GM21526 (cell line): Measurements from ENCODE around the gene HSD11B1.

ENCODE experiments used
- ATAC-seq: cut with Tn5 transposase; IDR thresholded peaks from one replicate; pipeline ENCODE4 v1.9.1; 2021; ENCODE audit warnings: moderate library complexity; ENCODE audit not compliant: unreplicated experiment, low FRiP score

The HSD11B1 gene

DNA sequence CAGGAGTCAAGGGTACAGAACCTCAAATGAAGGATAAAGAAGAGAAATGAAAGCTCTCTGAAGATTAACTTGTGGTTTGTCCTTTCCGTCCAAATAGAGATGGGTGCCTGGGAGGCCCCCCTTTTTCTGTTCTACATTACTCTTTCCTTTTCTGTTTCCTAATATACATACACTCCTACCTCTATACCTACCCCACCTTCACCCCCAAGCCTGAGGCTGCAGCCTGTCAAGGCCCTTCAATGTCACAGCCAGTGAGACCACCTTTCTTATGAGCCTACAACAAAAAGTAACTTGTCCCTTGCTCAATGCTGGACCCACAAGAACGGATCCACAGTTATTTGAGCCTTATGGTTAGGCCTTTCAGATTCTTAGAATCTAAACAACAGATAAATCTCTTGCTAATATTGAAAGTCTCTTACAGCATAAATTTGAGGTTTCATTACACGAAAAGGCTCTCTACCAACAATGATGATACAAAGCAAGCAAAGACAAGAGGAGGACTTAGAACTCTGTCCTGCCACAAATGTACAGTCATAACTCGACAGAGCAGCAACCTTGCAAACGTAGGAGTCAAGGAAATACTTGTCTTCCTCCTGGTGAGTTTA lies 47.1 kb downstream of the HSD11B1 start:
- peak; percentile 44 for ATAC-seq

DNA sequence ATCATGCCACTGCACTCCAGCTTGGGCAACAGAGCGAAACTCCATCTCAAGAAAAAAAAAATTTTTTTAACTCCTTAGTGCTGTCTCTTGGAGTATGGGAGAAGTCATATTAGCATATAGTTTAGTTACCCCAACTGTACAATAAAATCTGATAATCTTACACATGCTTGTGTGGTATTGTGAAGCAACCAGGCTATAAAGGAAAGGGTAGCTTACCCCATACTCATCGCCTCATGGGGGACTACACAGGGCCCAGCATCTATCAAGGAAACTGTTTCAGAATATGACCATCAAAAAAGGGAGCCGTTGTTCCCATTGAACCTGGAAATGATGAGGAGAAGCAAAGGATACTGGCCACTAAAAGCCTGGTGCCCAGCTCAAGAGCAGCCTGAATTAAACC lies 48.2 kb downstream of the HSD11B1 start:
- ATAC-seq, result no peak

DNA sequence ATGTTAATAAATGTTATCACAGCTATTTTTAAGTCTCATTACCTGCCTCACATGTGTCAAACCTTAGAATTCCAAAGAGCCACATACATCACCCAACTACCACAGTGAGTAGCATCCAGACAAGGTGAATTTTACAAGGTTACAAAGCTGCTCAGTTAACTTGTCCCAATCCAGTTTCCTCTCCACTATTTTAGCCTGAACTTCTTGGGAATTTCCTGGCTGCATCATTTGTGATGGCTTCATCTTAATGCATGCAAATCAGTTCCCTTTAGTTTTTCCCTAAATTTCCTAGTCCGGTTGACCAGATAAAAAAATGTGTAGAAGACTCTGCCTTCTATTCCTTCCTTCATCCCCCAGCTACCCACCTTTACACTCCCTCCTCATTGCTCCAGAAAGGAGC lies 50.6 kb downstream of the HSD11B1 start:
- no peak for ATAC-seq

DNA sequence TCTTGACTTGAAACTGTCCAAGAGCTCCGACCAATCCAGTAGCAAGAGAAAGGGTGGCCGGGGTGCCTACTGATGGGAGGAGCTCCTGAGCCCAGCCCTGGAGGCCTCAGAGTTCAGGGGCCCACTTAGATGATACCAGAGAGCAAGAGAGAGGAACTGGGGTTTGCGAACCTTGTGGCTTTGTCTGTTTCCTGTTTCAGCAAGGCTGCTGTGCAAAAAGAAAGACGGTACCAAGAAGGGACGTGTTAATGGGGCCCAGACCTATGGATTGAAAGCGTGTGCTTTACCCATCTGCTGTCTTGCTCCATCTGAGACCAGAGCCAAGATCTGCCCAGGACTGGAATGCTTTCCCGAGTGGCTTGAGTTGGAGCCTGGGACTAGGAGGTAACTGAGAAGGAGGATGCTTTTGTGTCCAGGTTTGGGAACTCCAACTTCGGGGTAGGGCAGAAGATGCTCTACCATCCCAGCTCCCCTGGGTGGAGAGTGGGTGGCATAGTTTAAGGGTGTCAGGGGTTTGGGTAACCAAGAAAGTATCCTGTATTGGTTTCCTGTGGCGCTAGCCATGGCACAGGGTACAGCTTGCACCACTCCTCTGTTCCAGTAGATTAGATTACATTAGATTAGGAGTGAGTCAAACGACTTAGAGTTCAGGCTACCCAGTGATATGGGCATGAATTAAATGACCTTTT lies 51.4 kb downstream of the HSD11B1 start, which contains the start of gene TRAF3IP3:
TRAF3IP3 (plus strand) TSS at position 128 of the 689 bp plus-strand sequence. CDS start 3,987 bp downstream, outside the sequence.
- peak; percentile 82 for ATAC-seq

GRCh38 chr1:209756615-209757445 lies 52.2 kb downstream of the HSD11B1 start:
- ATAC-seq, result peak; percentile 36

GRCh38 chr1:209758400-209758799 lies 53.8 kb downstream of the HSD11B1 start:
- ATAC-seq, result no peak

- no peak for ATAC-seq
Observed at GRCh38 chr1:209759829-209760359, 55.2 kb downstream of the HSD11B1 start.

DNA sequence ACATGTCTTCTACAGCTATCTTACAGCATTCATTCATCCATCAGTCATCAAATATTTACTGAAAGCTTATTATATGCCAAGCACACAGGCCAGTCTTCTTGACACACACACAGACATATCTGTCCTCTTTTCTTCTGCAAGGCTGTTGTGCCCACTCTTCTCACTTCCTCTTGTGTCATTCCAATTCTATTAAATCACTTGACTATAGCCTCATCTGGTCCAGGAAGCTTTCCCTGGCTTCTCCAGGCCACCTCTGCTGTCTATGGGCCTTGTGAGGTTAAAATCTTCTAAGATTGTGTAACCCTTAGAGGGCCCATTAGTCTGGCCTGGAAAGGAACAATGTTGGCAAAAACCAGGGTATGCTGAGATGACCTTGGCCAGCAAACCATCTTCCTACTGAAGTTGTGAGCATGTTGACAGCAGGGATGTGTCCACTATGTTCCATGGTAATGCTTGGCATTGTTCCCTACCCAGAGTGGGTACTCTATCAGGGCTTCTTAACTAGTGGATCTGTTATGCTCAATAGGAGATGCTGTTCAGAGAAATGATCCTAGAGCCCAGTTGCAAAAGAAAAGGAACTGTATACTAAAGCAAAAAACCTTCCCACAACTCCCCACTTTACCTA lies 56.5 kb downstream of the HSD11B1 start:
- ATAC-seq, result no peak

DNA sequence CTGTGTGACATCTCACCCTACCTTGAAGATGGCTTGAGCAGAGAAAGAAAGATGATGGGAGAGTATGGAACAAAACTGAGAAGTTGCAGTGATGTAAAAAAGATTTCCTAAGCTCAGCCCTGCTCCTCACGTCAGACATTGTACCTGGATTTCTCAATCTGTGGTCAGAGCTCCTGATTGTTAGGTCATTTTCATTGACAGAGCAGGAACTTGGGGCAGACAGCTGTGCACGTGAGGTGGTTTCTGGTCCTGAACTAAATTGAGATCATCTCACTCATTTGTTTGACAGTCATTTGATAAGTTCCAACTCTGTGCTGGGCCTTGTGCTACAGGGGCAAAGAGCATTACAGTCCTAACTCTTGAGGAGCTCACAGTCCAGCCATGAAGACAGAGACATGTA lies 61.4 kb downstream of the HSD11B1 start:
- ATAC-seq, result no peak

GRCh38 chr1:209767096-209767495 lies 62.5 kb downstream of the HSD11B1 start:
- no peak for ATAC-seq

GRCh38 chr1:209767706-209768105 lies 63.1 kb downstream of the HSD11B1 start:
- ATAC-seq, result no peak

DNA sequence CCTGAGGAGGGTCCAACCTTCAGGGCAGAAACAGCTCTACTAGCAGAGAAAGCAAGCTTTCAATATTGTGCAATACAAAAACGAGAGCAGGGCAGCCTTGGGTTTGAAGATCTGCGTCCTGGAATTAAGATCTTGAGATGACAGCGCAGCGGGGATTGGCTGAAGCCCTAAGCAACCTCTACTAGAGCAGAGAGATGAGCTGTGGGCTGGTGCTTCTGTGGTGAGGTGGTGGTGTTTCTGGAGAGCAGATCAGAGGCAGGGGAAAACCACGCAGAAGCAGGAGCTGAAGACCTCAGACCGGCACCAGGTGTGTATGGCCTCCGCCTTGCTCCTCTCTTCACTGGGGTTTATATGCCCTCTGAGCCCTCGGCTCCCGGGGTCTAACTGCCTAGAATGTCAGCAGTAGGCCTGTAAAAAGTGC lies 63.7 kb downstream of the HSD11B1 start:
- ATAC-seq, result peak; percentile 79

DNA sequence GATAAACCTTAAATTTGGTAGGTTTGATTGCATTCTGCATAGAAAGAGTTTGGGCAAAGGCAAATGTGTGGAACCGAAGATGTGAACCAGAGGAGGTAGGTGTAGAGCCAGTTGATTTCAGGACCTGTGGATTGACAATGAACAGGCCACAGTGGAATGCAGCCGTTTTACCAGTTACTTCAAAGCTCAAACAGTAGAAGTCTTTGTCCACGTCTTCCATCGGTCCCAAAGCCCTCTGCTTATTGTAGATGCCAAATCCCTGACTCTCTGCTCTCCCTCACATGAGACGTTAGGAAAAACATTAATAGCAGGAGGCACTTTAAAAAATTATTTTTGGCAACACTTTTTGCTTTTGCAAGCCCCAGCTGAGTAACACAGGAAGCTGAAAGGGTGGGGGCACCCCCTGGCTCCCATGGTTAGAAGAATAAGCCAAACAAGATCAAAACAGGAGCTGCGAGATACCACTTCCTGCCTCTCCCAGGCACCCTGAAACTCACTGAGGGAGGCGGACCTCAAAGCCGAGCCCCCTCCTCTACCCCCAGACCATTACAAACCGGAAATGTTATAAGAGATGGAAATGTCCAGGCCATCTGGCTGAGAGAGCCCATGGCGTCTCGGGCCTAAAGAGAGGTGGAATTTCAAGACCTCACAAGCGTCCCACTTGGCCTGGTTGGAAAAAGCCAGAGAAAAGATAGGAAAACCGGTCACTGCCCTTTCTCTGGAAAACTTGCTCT lies 64.7 kb downstream of the HSD11B1 start:
- peak; percentile 78 for ATAC-seq

- no peak for ATAC-seq
Observed at GRCh38 chr1:209769971-209770370, 65.3 kb downstream of the HSD11B1 start.

DNA sequence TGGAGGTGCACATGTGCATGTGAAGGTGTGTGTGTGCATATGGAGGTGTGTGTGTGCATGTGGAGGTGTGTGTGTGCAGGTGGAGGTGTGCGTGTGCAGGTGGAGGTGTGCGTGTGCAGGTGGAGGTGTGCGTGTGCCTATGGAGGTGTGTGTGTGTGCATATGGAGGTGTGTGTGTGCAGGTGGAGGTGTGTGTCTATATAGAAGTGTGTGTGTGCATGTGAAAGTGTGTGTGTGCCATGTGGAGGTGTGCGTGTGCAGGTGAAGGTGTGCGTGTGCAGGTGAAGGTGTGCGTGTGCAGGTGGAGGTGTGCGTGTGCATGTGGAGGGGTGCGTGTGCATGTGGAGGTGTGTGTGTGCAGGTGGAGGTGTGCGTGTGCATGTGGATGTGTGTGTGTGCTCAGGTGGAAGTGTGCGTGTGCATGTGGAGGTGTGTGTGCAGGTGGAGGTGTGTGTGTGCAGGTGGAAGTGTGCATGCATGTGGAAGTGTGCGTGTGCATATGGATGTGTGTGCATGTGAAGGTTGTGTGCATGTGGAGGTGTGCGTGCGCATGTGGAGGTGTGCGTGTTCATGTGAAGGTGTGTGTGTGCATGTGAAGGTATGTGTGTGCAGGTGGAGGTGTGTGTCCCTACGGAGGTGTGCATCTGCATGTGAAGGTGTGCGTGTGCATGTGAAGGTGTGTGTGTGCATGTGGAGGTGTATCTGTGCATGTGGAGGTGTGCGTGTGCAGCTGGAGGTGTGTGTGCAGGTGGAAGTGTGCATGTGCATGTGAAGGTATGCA lies 66.2 kb downstream of the HSD11B1 start:
- no peak for ATAC-seq

DNA sequence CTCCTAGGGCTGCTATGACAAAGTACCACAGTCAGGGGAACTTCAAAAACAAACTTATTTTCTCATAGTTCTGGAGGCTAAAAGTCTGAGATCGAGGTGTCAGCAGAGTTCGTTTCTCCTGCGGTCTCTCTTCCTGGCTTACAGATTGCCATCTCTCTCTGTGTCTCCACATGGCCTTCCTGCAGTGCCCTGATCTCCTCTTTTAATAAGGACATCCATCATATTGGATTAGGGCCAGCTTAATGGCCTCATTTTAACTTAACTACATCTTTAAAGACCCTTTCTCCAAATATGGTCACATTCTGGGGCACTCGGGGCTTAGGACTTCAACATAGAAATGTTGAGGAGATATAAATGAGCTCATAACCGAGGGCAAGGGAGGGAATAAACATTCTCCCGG lies 67.5 kb downstream of the HSD11B1 start:
- no peak for ATAC-seq

- ATAC-seq, result peak; percentile 50
Observed at GRCh38 chr1:209774592-209774991, 69.9 kb downstream of the HSD11B1 start.

GRCh38 chr1:209775678-209776077 lies 71.0 kb downstream of the HSD11B1 start:
- no peak for ATAC-seq

DNA sequence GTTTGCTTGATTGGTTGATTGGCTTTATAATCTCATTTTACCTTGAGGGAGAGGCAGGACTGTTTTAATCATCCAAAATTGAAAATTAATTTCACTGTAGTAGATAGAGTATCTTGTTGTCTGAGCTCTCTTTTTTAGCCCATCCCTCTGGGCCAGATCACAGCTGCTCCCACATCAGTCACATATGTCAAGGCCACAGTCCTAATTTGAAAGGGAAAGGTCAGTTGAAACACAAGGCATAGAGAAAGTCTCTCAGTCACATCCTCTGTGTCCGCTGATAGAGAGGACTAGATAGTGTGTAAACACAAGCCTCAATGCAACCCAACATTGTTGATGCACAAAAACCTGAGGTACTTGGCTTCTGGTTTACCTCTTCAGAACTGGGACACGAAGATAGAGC lies 72.9 kb downstream of the HSD11B1 start:
- no peak for ATAC-seq
